IPS-15b (cell line): ENCODE measurements around the gene WDR17.

Experiments
- H3K27me3 ChIP-seq: one replicate; pipeline ENCODE4 v1.6.1; 2013; ENCODE audit warnings: low read length; ENCODE audit not compliant: control insufficient read depth, insufficient read depth
- H3K36me3 ChIP-seq: one replicate; pipeline ENCODE4 v1.6.1; 2013; ENCODE audit warnings: low read length; ENCODE audit not compliant: control insufficient read depth, insufficient read depth
- H3K4me1 ChIP-seq: one replicate; pipeline ENCODE4 v1.6.1; 2013; ENCODE audit warnings: mild to moderate bottlenecking, low read length; ENCODE audit not compliant: control insufficient read depth, insufficient read depth
- H3K4me3 ChIP-seq: one replicate; pipeline ENCODE4 v1.5.1; 2013; ENCODE audit warnings: low read depth, low read length
- H3K9ac ChIP-seq: one replicate; pipeline ENCODE4 v1.6.1; 2013; ENCODE audit warnings: low read depth, mild to moderate bottlenecking, low read length
- H3K9me3 ChIP-seq: one replicate; pipeline ENCODE4 v1.6.1; 2013; ENCODE audit warnings: mild to moderate bottlenecking, low read length; ENCODE audit not compliant: control insufficient read depth, insufficient read depth

The WDR17 gene

GRCh38 chr4:176043838-176044588 lies 21.6 kb upstream of the WDR17 start:
- no peaks in the 10 kb centered on the region for H3K4me1 ChIP-seq
- H3K36me3 ChIP-seq: no peaks in the 10 kb centered on the region
- H3K27me3 ChIP-seq: no peaks in the 10 kb centered on the region
- no peak overlapping the region for H3K4me3 ChIP-seq
- H3K9me3 ChIP-seq: no peaks in the 10 kb centered on the region
- no peak overlapping the region for H3K9ac ChIP-seq

GRCh38 chr4:176044589-176044951 lies 21.1 kb upstream of the WDR17 start:
- H3K4me1 ChIP-seq: no peaks in the 10 kb centered on the region
- no peak overlapping the region for H3K9ac ChIP-seq
- H3K4me3 ChIP-seq: no peak overlapping the region
- no peaks in the 10 kb centered on the region for H3K36me3 ChIP-seq
- H3K27me3 ChIP-seq: no peaks in the 10 kb centered on the region
- no peaks in the 10 kb centered on the region for H3K9me3 ChIP-seq

GRCh38 chr4:176048631-176049030 lies 17.0 kb upstream of the WDR17 start:
- Histone ChIP-seq H3K27me3 (no peaks in the 10 kb centered on the region), H3K36me3 (no peaks in the 10 kb centered on the region), H3K4me3 (no peak overlapping the region), H3K9me3 (no peaks in the 10 kb centered on the region), H3K4me1 (no peaks in the 10 kb centered on the region), H3K9ac (no peak overlapping the region)

GRCh38 chr4:176052744-176053143 lies 12.9 kb upstream of the WDR17 start:
- Histone ChIP-seq H3K9ac (no peak overlapping the region), H3K36me3 (no peaks in the 10 kb centered on the region), H3K4me3 (no peak overlapping the region), H3K9me3 (no peaks in the 10 kb centered on the region), H3K27me3 (no peaks in the 10 kb centered on the region), H3K4me1 (no peaks in the 10 kb centered on the region)

GRCh38 chr4:176053785-176054184 lies 11.9 kb upstream of the WDR17 start:
- Histone ChIP-seq H3K4me3 (no peak overlapping the region), H3K4me1 (no peaks in the 10 kb centered on the region)

GRCh38 chr4:176054942-176055341 lies 10.7 kb upstream of the WDR17 start:
- Histone ChIP-seq H3K4me1 (no peaks in the 10 kb centered on the region), H3K9me3 (no peaks in the 10 kb centered on the region), H3K9ac (no peak overlapping the region), H3K36me3 (no peaks in the 10 kb centered on the region), H3K4me3 (no peak overlapping the region), H3K27me3 (no peaks in the 10 kb centered on the region)

More at GRCh38 chr4:176053785-176054184, 11.9 kb upstream of the WDR17 start:
- H3K9ac ChIP-seq: no peak overlapping the region
- no peaks in the 10 kb centered on the region for H3K36me3 ChIP-seq
- H3K27me3 ChIP-seq: no peaks in the 10 kb centered on the region
- no peaks in the 10 kb centered on the region for H3K9me3 ChIP-seq

GRCh38 chr4:176063718-176064117 lies 1.9 kb upstream of the WDR17 start:
- no peaks in the 10 kb centered on the region for H3K9me3 ChIP-seq
- no peaks in the 10 kb centered on the region for H3K4me1 ChIP-seq

GRCh38 chr4:176064539-176064938 lies 1.1 kb upstream of the WDR17 start:
- Histone ChIP-seq H3K9ac (no peak overlapping the region), H3K36me3 (no peaks in the 10 kb centered on the region), H3K9me3 (no peaks in the 10 kb centered on the region), H3K4me1 (no peaks in the 10 kb centered on the region), H3K4me3 (no peak overlapping the region), H3K27me3 (no peaks in the 10 kb centered on the region)

More at GRCh38 chr4:176063718-176064117, 1.9 kb upstream of the WDR17 start:
- Histone ChIP-seq H3K36me3 (no peaks in the 10 kb centered on the region), H3K4me3 (no peak overlapping the region), H3K9ac (no peak overlapping the region), H3K27me3 (no peaks in the 10 kb centered on the region)

- H3K4me1 ChIP-seq: no peaks in the 10 kb centered on the region
- H3K9ac ChIP-seq: no peak overlapping the region
- no peaks in the 10 kb centered on the region for H3K9me3 ChIP-seq
- no peaks in the 10 kb centered on the region for H3K27me3 ChIP-seq
- H3K4me3 ChIP-seq: no peak overlapping the region
- no peaks in the 10 kb centered on the region for H3K36me3 ChIP-seq
These were observed 1.1 kb downstream of the WDR17 start for GRCh38 chr4:176066757-176067156.

- H3K4me3 ChIP-seq: no peak overlapping the region
- no peaks in the 10 kb centered on the region for H3K4me1 ChIP-seq
- H3K9ac ChIP-seq: no peak overlapping the region
- no peaks in the 10 kb centered on the region for H3K27me3 ChIP-seq
- no peaks in the 10 kb centered on the region for H3K9me3 ChIP-seq
- no peaks in the 10 kb centered on the region for H3K36me3 ChIP-seq
These were observed 11.9 kb downstream of the WDR17 start for GRCh38 chr4:176077561-176077960.

- H3K27me3 ChIP-seq: no peaks in the 10 kb centered on the region
- no peaks in the 10 kb centered on the region for H3K9me3 ChIP-seq
- no peak overlapping the region for H3K4me3 ChIP-seq
- H3K4me1 ChIP-seq: no peaks in the 10 kb centered on the region
- no peak overlapping the region for H3K9ac ChIP-seq
- H3K36me3 ChIP-seq: no peaks in the 10 kb centered on the region
These were observed 19.1 kb downstream of the WDR17 start for GRCh38 chr4:176084769-176085168.

GRCh38 chr4:176090115-176090514 lies 24.5 kb downstream of the WDR17 start:
- H3K9me3 ChIP-seq: peaks cover 3% of the 10 kb centered on the region
- H3K4me1 ChIP-seq: no peaks in the 10 kb centered on the region
- no peak overlapping the region for H3K9ac ChIP-seq
- H3K27me3 ChIP-seq: no peaks in the 10 kb centered on the region
- H3K4me3 ChIP-seq: no peak overlapping the region
- H3K36me3 ChIP-seq: no peaks in the 10 kb centered on the region
